HCT116 (cell line): Measurements from ENCODE around the gene FAM114A1. TPM values are rescaled to one million over a fixed set of nuclear protein-coding genes. Genes with fewer than 3 reads are reported as not detected.

Experiments used
- ATAC-seq: fragments of 200-7000 bp; cut with Tn5 transposase; 2 replicates; pipeline ENCODE4 v1.9.1; 2020; ENCODE audit warnings: mild to moderate bottlenecking, moderate library complexity
- BruUV-seq: library from RNA; stranded (reverse); fragments of 400-500 nt; replicated peaks from 2 replicates; lab custom pipeline; 2021; lab: Mats Ljungman, UMichigan
- CTCF ChIA-PET: fragments of 300-600 bp; sonication (Branson Sonifier 250); formaldehyde crosslinking; loops from one replicate; lab custom pipeline; 2021; ENCODE audit warnings: antibody characterized with exemption; lab: Charles Lee
- POLR2A ChIA-PET: fragments of 300-600, 350-600 bp; sonication (Branson Sonifier 250); formaldehyde crosslinking; loops from one replicate; lab custom pipeline; 2021; ENCODE audit warnings: antibody characterized with exemption; lab: Charles Lee
- RAD21 ChIA-PET, 2 experiments: fragments of 300-600 bp; sonication (Branson Sonifier 250); formaldehyde crosslinking; loops; one replicate each; lab custom pipeline; 2023; ENCODE audit warnings: low total read pairs in 2 of 2; ENCODE audit not compliant: uncharacterized antibody in 2 of 2, unreplicated experiment in 2 of 2, low non-redundant PET in 1 of 2; lab: Charles Lee
- DNase-seq: peaks from one replicate; pipeline ENCODE4 v3.0.0-alpha.2; 2010; ENCODE audit warnings: low read depth, low spot score
- H2AFZ ChIP-seq: fragments of 200-600 bp; shearing (Covaris generic), sonication (generic); 2 replicates; pipeline ENCODE4 v1.6.1; 2017; ENCODE audit warnings: low read depth, mixed run types, mixed read lengths, antibody characterized with exemption, low read length; ENCODE audit not compliant: poor library complexity, severe bottlenecking
- H3K27ac ChIP-seq: 2 replicates; pipeline ENCODE4 v1.5.1; 2012; ENCODE audit warnings: low read depth, low read length
- H3K27me3 ChIP-seq: fragments of 200-600 bp; sonication (generic); 2 replicates; pipeline ENCODE4 v1.6.1; 2016; ENCODE audit warnings: mixed run types, low read length, mixed read lengths; ENCODE audit not compliant: insufficient read depth
- H3K36me3 ChIP-seq, 2 experiments: fragments of 200-500 bp in 1 of 2; fragments of 200-600 bp in 1 of 2; sonication (Bioruptor generic) in 1 of 2; sonication (generic) in 1 of 2; 2 replicates each; pipeline versions ENCODE4 v1.5.1 to v1.6.1; 2014 to 2016; ENCODE audit warnings: low read length in 2 of 2, inconsistent platforms in 1 of 2, mixed read lengths in 1 of 2, mixed run types in 1 of 2; ENCODE audit not compliant: insufficient read depth in 2 of 2, control insufficient read depth in 1 of 2
- H3K4me1 ChIP-seq, 2 experiments: fragments of 200-600 bp in 1 of 2; sonication (generic) in 1 of 2; 2 replicates each; pipeline versions ENCODE4 v1.5.1 to v1.6.1; 2012 to 2017; ENCODE audit warnings: low read length in 2 of 2, inconsistent platforms in 1 of 2, mild to moderate bottlenecking in 1 of 2, mixed read lengths in 1 of 2, mixed run types in 1 of 2, moderate library complexity in 1 of 2; ENCODE audit not compliant: insufficient read depth in 2 of 2, control insufficient read depth in 1 of 2
- H3K4me2 ChIP-seq: fragments of 200-600 bp; sonication (generic); 2 replicates; pipeline ENCODE4 v1.6.1; 2017; ENCODE audit warnings: mixed run types, low read length, mixed read lengths
- H3K4me3 ChIP-seq, 2 experiments: fragments of 200-600 bp in 1 of 2; sonication (generic) in 1 of 2; replicated peaks in 1 of 2; 2 replicates each; pipeline ENCODE4 v1.5.1; 2011 to 2016; ENCODE audit warnings: low read length in 2 of 2, control low read depth in 1 of 2, low read depth in 1 of 2, mild to moderate bottlenecking in 1 of 2, mixed read lengths in 1 of 2, mixed run types in 1 of 2
- H3K79me2 ChIP-seq: fragments of 200-600 bp; sonication (generic); 2 replicates; pipeline ENCODE4 v1.6.1; 2017; ENCODE audit warnings: mild to moderate bottlenecking, mixed run types, low read length, moderate library complexity, mixed read lengths; ENCODE audit not compliant: insufficient read depth
- H3K9ac ChIP-seq: fragments of 200-600 bp; sonication (generic); 2 replicates; pipeline ENCODE4 v1.6.1; 2016; ENCODE audit warnings: low read length, mixed read lengths
- H3K9me2 ChIP-seq: fragments of 200-600 bp; sonication (generic), shearing (Covaris generic); 2 replicates; pipeline ENCODE4 v1.6.1; 2017; ENCODE audit warnings: mixed run types, mild to moderate bottlenecking, moderate library complexity; ENCODE audit not compliant: insufficient read depth
- H3K9me3 ChIP-seq, 2 experiments: fragments of 200-500 bp in 1 of 2; fragments of 200-600 bp in 1 of 2; sonication (Bioruptor generic) in 1 of 2; sonication (generic) in 1 of 2; 2 replicates each; pipeline ENCODE4 v1.6.1; 2014 to 2017; ENCODE audit warnings: low read length in 2 of 2, mixed read lengths in 2 of 2, inconsistent platforms in 1 of 2, low read depth in 1 of 2, mild to moderate bottlenecking in 1 of 2, mixed run types in 1 of 2, moderate library complexity in 1 of 2; ENCODE audit not compliant: control insufficient read depth in 1 of 2, insufficient read depth in 1 of 2
- H4K20me1 ChIP-seq: fragments of 200-600 bp; sonication (generic), shearing (Covaris generic); 2 replicates; pipeline ENCODE4 v1.6.1; 2017; ENCODE audit warnings: mixed run types, mild to moderate bottlenecking, moderate library complexity; ENCODE audit not compliant: insufficient read depth
- CBX3 ChIP-seq: IDR thresholded peaks from 2 replicates; pipeline ENCODE4 v1.6.1; 2012; ENCODE audit warnings: low read depth
- CEBPB ChIP-seq: IDR thresholded peaks from 2 replicates; pipeline ENCODE4 v1.6.1; 2012; ENCODE audit warnings: low read depth
- EGR1 ChIP-seq: IDR thresholded peaks from 2 replicates; pipeline ENCODE4 v1.6.1; 2012; ENCODE audit warnings: low read depth
- ELF1 ChIP-seq: IDR thresholded peaks from 2 replicates; pipeline ENCODE4 v1.6.1; 2012; ENCODE audit warnings: low read depth, borderline replicate concordance
- POLR2A ChIP-seq: IDR thresholded peaks from 2 replicates; pipeline ENCODE4 v1.7.0; 2011; ENCODE audit warnings: borderline replicate concordance; ENCODE audit not compliant: insufficient read depth, insufficient read length; ENCODE audit errors: extremely low read depth
- POLR2AphosphoS5 ChIP-seq: IDR thresholded peaks from 2 replicates; pipeline ENCODE4 v1.6.1; 2011; ENCODE audit warnings: mild to moderate bottlenecking, low read depth, low read length, moderate library complexity
- RAD21 ChIP-seq: IDR thresholded peaks from 2 replicates; pipeline ENCODE4 v1.6.1; 2012; ENCODE audit warnings: low read depth, mild to moderate bottlenecking
- YY1 ChIP-seq: IDR thresholded peaks from 2 replicates; pipeline ENCODE4 v1.6.1; 2011; ENCODE audit warnings: low read length, low read depth, moderate library complexity, mild to moderate bottlenecking; ENCODE audit not compliant: insufficient replicate concordance; ENCODE audit errors: extremely low read depth
- ZFX ChIP-seq: fragments of 450-650 bp; IDR thresholded peaks from 2 replicates; pipeline ENCODE4 v1.6.1; 2017
- intact Hi-C: fragments of 100-400 bp; cut with micrococcal nuclease; formaldehyde crosslinking; loops from 2 replicates; pipeline ENCODE4 v1.10.0; 2022
- total RNA-seq: library from RNA; stranded (reverse); gene quantifications from one replicate; pipeline ENCODE4 v1.2.1, GENCODE V29; 2021; ENCODE audit not compliant: unreplicated experiment
- TF ChIP-seq, protein P1 (sequence below): IDR thresholded peaks from 2 replicates; pipeline ENCODE4 v1.6.1; 2011; ENCODE audit warnings: mild to moderate bottlenecking, low read length, moderate library complexity; ENCODE audit not compliant: insufficient replicate concordance; ENCODE audit errors: extremely low read depth
- TF ChIP-seq, protein P2 (sequence below): IDR thresholded peaks from 2 replicates; pipeline ENCODE4 v1.6.1; 2012

The FAM114A1 gene
- total RNA-seq, 1 experiment from 2014 or later = 35.6 TPM

DNA sequence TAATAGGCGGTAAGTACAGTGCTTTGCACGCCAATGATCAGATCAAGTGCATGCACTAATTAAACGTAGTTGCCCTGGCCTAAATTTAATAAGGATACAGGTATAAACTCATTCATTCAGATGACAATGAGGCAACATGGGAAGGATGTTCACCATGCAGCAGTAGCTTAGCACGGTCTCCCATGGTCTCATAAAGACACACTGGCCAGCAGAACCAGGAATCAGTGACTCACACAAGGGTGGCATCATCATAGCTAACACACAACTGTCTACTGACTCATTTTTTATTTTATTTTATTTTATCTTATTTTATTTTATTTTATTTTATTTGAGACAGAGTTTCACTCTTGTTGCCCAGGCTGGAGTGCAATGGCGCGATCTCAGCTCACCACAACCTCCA lies 121.9 kb downstream of the FAM114A1 start:
- CTCF ChIA-PET = no interaction called here
- Histone ChIP-seq H3K27ac (no peak overlapping the region), H3K4me3 (no peak overlapping the region), H3K36me3 (no peaks in the 10 kb centered on the region), H2AFZ (no peak overlapping the region), H3K27me3 (no peaks in the 10 kb centered on the region), H3K9me2 (no peaks in the 10 kb centered on the region), H3K4me2 (no peak overlapping the region), H4K20me1 (no peaks in the 10 kb centered on the region), H3K9me3 (no peaks in the 10 kb centered on the region), H3K9ac (no peak overlapping the region), H3K4me1 (peaks cover 9 to 18% of the 10 kb centered on the region in 2 experiments), H3K79me2 (no peaks in the 10 kb centered on the region)
- no TSS peak for BruUV-seq
- POLR2A ChIA-PET = no interaction called here
- no peak for TF ChIP-seq CBX3
- TF ChIP-seq YY1 = no peak
- no peak for TF ChIP-seq RAD21
- TF ChIP-seq, protein P1, sequence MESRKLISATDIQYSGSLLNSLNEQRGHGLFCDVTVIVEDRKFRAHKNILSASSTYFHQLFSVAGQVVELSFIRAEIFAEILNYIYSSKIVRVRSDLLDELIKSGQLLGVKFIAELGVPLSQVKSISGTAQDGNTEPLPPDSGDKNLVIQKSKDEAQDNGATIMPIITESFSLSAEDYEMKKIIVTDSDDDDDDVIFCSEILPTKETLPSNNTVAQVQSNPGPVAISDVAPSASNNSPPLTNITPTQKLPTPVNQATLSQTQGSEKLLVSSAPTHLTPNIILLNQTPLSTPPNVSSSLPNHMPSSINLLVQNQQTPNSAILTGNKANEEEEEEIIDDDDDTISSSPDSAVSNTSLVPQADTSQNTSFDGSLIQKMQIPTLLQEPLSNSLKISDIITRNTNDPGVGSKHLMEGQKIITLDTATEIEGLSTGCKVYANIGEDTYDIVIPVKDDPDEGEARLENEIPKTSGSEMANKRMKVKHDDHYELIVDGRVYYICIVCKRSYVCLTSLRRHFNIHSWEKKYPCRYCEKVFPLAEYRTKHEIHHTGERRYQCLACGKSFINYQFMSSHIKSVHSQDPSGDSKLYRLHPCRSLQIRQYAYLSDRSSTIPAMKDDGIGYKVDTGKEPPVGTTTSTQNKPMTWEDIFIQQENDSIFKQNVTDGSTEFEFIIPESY = no peak
- TF ChIP-seq, protein P2, sequence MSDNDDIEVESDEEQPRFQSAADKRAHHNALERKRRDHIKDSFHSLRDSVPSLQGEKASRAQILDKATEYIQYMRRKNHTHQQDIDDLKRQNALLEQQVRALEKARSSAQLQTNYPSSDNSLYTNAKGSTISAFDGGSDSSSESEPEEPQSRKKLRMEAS = no peak
- TF ChIP-seq POLR2AphosphoS5 = no peak
- TF ChIP-seq EGR1 = no peak
- no peak for TF ChIP-seq CEBPB
- no peak for TF ChIP-seq POLR2A
- ATAC-seq = no peak
- intact Hi-C loops = no loop called here
- no peak for DNase-seq
- RAD21 ChIA-PET = no interaction called here

DNA sequence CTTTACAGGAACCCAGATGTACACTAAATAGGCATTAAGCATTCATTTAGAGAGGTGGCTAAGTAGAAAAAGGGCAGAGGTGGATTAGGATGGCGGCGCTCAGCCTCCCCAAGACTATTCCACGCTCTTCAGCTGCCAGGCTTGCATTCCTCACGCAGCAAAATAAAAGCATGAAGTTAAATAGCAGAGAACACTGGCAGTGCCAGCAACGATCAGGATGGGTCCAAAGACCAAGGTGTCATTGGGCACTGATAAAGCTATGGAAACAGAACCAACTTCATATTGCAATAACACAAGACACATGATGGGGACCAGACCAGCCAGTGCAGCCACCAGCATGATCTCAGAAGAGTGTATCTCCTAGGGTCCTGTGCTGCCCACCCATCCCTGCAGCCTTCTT lies 122.6 kb downstream of the FAM114A1 start:
- Histone ChIP-seq H3K4me2 (no peak overlapping the region), H3K79me2 (no peaks in the 10 kb centered on the region), H3K9me2 (no peaks in the 10 kb centered on the region), H3K9ac (no peak overlapping the region), H3K9me3 (no peaks in the 10 kb centered on the region), H3K4me3 (no peak overlapping the region), H3K36me3 (no peaks in the 10 kb centered on the region), H3K4me1 (peaks cover 9 to 18% of the 10 kb centered on the region in 2 experiments), H3K27ac (no peak overlapping the region), H2AFZ (no peak overlapping the region), H4K20me1 (no peaks in the 10 kb centered on the region), H3K27me3 (no peaks in the 10 kb centered on the region)
- intact Hi-C loops = no loop called here
- ATAC-seq = no peak
- DNase-seq = no peak
- TF ChIP-seq ZFX (no peak), ELF1 (no peak)
- no TSS peak for BruUV-seq
- ChIA-PET CTCF (no interaction called here), POLR2A (no interaction called here), RAD21 (no interaction called here)
